PFSK-1 (cell line): ENCODE measurements around the gene PDE6D.

Experiments
- POLR2AphosphoS5 ChIP-seq: IDR thresholded peaks from 2 replicates; pipeline ENCODE4 v1.6.1; 2012; ENCODE audit warnings: low read depth, mild to moderate bottlenecking, control low read depth, low read length, moderate library complexity
- SIN3A ChIP-seq: IDR thresholded peaks from 2 replicates; pipeline ENCODE4 v1.6.1; 2012; ENCODE audit warnings: mild to moderate bottlenecking, low read length, moderate library complexity, borderline replicate concordance; ENCODE audit not compliant: insufficient read depth
- TAF1 ChIP-seq: IDR thresholded peaks from 2 replicates; pipeline ENCODE4 v1.6.1; 2012; ENCODE audit warnings: low read length, control low read depth, borderline replicate concordance; ENCODE audit not compliant: insufficient read depth
- TF ChIP-seq, protein P1 (sequence below), 2 experiments: IDR thresholded peaks; 2 replicates each; pipeline versions ENCODE4 v1.6.1 to v1.8.0; 2011 to 2012; ENCODE audit warnings: low read depth in 2 of 2, low read length in 2 of 2, control low read depth in 1 of 2, inconsistent platforms in 1 of 2, mild to moderate bottlenecking in 1 of 2, moderate library complexity in 1 of 2; ENCODE audit not compliant: insufficient read depth in 1 of 2

DNA sequence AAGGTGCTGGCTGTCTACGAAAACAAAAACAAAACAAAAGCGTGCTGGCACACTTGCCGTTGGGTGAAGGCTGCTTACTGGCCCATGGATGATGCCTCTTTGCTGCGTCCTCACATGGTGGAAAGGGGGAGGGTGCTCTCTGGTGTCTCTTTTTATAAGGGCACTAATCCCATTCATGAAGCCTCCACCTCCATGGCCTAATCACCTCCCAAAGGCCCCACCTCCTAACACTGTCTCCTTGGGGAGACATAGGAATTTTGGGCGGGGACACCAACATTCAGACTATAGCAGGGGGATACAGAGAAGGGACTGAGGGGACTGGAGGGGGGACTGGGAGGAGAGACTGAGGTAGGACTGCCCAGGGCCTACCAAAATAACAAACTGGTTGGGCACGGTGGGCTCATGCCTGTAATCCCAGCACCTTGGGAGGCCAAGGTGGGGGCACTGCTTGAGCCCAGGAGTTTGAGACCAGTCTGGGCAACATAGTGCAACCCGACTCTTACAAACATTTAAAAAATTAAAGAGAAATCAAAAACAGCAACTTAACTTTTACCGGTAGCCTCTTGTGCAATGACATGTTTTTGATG, 58.3 kb downstream of the PDE6D start:
- TF ChIP-seq SIN3A, result no peak
- no peak for TF ChIP-seq TAF1
- TF ChIP-seq, protein P1, sequence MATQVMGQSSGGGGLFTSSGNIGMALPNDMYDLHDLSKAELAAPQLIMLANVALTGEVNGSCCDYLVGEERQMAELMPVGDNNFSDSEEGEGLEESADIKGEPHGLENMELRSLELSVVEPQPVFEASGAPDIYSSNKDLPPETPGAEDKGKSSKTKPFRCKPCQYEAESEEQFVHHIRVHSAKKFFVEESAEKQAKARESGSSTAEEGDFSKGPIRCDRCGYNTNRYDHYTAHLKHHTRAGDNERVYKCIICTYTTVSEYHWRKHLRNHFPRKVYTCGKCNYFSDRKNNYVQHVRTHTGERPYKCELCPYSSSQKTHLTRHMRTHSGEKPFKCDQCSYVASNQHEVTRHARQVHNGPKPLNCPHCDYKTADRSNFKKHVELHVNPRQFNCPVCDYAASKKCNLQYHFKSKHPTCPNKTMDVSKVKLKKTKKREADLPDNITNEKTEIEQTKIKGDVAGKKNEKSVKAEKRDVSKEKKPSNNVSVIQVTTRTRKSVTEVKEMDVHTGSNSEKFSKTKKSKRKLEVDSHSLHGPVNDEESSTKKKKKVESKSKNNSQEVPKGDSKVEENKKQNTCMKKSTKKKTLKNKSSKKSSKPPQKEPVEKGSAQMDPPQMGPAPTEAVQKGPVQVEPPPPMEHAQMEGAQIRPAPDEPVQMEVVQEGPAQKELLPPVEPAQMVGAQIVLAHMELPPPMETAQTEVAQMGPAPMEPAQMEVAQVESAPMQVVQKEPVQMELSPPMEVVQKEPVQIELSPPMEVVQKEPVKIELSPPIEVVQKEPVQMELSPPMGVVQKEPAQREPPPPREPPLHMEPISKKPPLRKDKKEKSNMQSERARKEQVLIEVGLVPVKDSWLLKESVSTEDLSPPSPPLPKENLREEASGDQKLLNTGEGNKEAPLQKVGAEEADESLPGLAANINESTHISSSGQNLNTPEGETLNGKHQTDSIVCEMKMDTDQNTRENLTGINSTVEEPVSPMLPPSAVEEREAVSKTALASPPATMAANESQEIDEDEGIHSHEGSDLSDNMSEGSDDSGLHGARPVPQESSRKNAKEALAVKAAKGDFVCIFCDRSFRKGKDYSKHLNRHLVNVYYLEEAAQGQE (IDR thresholded peaks at IDR 0.05; ENCODE audit: insufficient read depth in 1 of 2, low read depth in 2 of 2, low read length in 2 of 2), result no peak
- TF ChIP-seq POLR2AphosphoS5, result no peak
